ENCODE measurements around the gene RAPGEF5.

RAPGEF5 gene, protein sequence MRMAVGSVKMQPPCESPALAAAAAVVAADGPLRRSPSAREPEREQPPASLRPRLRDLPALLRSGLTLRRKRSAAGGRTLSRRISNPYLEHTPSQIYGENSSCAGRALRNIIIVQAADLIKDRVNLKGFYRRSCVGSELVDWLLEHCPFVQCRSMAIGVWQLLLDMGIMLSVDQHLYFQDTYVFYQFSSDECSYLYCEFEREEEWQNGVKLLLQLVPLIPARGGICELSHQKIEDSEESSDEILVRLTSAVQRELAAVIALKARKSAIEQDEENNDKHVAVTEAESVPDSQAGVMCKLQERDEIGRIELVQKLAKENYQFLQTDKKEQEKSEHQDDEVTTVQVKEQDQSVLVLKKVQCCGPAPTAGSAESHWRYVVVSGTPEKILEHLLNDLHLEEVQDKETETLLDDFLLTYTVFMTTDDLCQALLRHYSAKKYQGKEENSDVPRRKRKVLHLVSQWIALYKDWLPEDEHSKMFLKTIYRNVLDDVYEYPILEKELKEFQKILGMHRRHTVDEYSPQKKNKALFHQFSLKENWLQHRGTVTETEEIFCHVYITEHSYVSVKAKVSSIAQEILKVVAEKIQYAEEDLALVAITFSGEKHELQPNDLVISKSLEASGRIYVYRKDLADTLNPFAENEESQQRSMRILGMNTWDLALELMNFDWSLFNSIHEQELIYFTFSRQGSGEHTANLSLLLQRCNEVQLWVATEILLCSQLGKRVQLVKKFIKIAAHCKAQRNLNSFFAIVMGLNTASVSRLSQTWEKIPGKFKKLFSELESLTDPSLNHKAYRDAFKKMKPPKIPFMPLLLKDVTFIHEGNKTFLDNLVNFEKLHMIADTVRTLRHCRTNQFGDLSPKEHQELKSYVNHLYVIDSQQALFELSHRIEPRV

GRCh38 chr7:22356701-22357310, at the start of gene RAPGEF5:
RAPGEF5 (minus strand) TSS chr7:22357154; CDS start chr7:22357060, 94 bp downstream.
- DNase-seq (ENCODE audit: low spot score): no peak

DNA sequence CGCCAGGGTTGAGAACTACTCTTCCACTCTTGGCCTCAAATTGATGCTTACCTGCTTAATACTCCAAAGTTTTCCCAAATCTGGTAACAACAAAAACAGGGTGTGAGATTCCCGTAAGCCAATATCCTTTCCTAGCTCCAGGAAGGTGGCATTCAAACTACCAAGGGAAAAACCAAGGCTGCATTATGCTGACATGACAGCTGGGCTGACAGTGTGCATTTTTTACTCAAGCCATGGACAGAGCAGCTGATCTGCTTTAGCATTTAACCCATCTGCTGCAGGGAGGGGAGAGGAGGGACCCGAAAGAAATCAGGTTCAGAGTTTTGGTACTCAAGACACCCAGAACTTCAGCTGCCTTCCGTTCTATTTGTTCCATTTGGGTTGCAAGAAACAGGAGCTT, 49.8 kb upstream of the RAPGEF5 start:
- DNase-seq (ENCODE audit: low spot score): no peak

DNA sequence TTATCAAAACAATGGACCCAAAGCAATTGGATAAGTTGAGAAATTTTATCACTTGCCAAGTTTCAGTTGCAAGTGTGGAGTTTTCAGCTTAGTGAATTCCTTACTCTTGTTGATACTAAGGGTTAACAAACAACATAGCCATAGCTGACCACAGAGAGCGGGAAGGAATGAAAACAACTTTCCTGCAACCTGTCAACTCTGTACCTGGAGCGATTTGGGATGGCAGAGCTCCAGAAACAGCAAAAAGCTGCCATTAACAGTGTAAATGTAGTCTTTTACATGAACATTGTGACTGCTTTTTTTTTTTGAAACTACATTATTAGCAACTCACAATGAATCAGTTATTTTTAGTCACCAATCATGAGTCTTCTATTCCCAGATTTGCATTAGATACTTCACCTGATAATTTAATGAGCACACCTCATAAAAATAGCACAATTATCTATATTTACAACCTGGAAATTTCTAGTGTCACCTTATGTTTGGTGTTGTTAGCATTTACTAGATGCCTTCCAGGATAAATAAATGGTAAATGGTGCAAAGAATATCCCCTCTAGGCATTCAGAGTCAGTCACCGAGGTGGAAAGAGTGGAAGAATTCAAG, 47.6 kb upstream of the RAPGEF5 start:
- DNase-seq (ENCODE audit: low spot score): no peak

DNA sequence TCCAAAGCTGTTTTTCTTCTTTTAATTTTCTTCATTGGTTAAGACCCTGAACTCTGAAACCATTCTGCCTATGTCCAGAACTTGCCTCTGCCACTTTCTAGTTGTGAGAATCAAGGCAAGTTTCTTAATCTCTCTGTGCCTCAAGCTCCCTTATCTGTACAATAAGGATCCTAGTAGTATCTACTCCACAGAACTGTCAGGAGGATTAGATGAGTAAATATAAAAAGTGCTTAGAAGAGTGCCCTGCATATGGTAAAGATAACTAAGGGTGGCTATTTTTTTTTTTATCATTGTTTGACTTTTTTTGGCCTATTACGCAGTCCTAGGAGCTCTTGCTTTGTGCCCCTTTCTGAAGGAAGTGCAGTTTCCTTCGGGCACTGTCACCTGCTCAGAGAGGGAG, 46.4 kb upstream of the RAPGEF5 start:
- DNase-seq (ENCODE audit: low spot score): no peak

DNA sequence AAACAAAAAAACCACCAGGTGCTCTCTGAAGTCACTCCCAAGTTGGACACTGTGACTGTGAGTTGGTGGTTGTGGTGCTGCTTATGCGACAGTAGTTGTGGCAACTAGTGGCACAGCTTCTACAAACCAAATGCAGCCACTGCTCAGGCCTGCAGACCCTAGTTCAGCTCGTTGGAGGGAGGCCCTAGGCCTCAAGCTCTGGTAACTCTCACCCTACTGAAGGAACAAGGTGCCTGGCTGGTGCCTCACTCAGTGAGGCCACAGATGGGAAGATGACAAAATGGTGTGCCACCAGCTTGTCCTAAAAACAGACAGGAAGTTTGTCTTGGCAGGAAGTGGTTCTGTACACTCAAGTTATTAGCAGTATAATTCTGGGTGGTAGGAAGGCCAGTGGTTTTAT, 45.3 kb upstream of the RAPGEF5 start:
- no peak for DNase-seq (ENCODE audit: low spot score)

DNA sequence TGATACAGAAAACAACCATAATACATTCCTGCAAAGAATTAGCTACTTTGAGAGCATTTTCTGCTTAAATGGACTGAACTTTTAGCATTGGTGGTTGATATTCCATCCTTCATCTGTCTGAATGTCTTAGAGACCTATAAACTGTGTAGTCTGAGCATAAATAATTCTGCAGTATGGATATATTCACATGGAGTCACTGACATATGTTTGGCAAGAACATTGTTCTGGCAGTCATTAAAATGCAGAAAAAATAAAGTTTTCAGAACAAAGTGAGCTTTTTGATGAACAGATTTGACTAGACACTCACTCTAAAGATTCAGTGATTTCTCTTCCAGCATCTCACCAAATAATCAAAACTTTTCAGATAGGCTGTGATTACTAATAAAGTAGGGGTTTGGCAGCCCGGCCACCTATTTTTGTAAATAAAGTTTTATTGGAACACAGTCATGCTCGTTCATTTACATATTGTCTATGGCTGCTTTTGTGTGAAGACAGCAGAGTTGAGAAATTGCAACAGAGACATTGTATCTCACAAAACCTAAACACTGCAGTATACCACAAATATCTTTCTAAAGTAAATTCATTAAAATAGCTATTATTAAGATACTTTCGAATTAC, 44.1 kb upstream of the RAPGEF5 start:
- no peak for DNase-seq (ENCODE audit: low spot score)

GRCh38 chr7:22400150-22400814, 43.3 kb upstream of the RAPGEF5 start:
- no peak for DNase-seq (ENCODE audit: low spot score)

GRCh38 chr7:22399546-22399945, 42.6 kb upstream of the RAPGEF5 start:
- DNase-seq (ENCODE audit: low spot score): no peak

DNA sequence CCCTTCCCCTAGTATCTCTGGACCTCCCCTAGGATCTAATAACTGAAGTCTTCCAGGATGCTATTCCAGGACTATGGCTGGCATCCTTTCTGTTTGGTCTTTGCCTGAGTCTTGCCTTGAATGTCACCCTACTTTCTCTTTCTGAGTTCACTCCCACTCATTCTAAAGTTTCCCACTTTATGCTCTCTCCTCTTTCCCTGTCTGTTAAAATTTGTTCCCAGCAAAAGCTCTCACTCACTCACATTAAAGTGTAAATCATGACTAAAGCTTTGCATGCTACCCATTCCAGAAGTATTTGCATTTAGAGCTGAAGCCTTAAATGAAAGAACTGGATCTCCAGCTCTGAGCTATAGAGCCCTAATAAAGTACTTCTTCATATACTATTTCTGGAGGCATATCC, 42.1 kb upstream of the RAPGEF5 start:
- no peak for DNase-seq (ENCODE audit: low spot score)

DNA sequence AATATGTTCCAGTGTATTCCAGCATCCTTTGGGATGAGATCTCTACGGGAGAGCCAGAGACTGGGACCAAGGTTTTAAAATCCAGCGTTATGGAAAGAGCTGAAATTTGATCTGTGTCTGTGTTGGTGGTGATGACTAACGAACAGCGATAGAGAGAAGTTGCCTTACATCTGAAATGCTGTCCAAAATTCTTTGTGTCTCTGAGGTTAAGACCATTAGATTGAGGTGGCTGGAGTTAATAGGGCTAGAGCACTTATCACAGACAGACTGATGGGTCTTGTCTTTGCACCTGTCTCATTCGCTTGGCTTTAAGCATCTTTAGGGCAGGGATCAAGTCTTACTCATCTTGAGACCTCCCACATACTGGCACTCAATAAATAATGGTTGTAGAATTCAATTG, 41.0 kb upstream of the RAPGEF5 start:
- no peak for DNase-seq (ENCODE audit: low spot score)

DNA sequence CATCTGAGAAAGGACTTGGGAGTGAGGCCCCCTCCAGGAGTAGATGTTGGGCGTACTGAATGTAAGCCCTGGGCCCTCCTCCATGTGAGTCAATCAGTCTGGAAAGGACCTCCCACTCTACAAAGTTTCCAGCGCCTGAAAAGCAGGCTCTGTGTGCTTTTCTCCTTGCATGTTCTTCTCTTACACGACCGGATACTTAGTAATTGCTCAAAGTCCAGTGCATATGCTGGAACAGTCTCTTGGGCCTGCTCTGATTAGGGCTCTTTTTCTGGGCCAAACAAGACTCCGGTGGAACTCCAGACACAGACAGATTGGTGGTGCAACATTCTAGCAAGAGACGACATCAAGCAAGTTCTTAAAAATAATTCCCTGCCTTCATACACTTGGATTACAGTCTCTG, 38.3 kb upstream of the RAPGEF5 start:
- DNase-seq (ENCODE audit: low spot score): no peak

- DNase-seq (ENCODE audit: low spot score): no peak
Measured at GRCh38 chr7:22394739-22395138, 37.8 kb upstream of the RAPGEF5 start.

DNA sequence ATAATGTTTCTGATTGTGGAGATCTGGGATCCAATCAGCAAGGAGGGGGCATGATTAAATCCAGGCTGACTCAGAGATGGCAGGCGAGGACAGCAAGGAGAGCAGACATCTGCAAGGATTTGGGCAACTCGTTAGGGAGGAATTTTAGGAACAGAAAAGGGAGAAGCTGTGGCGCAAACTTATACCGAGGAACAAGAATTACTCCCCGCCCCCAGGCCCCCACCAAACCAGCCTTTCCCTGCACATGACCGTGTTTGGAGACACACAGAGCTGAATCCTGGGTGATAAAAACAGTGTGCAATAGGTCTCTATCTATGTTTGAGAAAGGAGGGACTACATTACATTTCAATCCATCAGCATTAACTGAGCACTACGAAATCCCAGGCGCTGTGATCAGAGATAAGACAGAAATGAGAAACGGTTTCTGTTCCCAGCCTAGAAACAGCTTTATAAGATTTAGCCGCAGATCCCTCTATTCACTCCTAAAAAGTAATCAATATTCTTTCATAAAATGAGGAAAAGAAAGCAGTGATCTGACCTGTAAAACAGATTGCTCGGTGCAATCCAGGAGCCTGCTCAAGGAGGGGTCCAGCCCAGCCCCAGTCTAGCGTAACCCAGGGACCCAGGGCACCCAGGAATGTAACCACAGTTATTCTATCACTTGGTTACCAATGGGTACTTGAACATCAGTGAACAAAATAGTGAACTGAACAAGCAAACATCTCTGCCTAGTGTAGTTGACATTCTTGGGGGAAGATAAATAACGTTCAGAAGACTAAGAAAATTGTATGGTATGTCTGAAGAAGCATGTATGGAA, 37.2 kb upstream of the RAPGEF5 start:
- DNase-seq (ENCODE audit: low spot score): no peak

GRCh38 chr7:22390516-22390915, 33.6 kb upstream of the RAPGEF5 start:
- no peak for DNase-seq (ENCODE audit: low spot score)

GRCh38 chr7:22389892-22390291, 32.9 kb upstream of the RAPGEF5 start:
- no peak for DNase-seq (ENCODE audit: low spot score)

DNA sequence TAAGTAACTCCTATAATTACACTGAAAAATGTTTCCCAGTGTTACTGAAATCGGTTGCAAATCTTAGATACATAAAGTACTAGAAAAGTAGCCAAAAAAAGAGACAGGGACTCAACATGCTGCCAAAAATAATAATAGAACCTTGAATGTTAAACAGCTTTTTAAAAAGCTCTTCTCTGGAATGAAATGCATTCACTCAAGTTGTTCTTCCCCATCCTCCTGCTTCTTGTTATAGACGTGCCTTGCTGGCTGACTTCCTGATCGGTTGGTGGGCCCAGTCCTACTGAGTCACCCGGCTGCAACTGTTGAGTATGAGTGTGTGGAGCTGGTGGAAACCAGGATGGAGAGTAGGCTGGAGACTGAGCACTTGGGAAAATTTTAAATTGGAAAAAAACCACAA, 30.6 kb upstream of the RAPGEF5 start:
- DNase-seq (ENCODE audit: low spot score): peak; percentile 27

DNA sequence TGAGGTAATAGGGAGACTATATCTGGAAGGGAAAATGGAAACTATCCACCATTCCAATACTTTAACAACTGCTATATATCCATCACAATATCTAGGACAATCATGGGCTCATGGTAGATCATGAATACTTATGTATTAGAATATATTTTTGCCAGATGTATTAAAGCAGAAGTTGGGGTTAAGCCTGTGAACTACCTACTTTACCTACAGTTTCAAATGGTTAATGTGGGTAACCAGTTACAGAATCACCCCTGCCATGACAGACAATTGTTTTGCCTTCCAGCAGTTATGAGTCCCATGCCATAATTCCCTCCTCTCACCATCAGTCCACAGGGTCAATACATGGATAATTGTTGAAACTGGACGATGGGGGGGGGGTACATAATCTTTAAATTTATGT, 29.9 kb upstream of the RAPGEF5 start:
- no peak for DNase-seq (ENCODE audit: low spot score)

DNA sequence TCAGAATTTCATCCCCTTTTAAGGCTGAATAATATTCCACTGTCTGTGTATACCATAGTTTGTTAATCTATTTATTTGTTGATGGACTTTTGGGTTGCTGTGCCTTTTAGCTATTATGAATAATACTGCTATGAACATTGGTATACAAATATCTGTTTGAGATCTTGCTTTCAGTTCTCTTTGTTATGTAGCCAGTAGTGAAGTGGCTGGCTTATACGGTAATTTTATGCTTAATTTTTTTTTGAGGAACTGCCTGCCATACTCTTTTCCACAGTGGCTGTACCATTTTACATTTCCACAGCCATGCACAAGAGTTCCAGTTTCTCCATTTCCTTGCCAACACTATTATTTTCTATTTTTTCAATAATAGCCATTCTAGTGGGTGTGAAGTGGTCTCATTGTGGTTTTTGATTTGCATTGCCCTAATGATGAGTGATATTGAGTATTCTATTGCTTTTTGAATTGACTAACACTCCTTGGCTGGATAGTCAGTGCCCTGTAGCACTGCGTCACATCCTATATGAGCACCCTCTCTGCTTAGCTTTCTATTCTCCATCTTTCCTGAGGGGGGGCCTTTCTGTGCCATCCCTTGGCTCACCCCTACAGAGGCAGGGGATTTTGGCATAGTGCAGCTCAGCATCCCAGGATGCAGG, 29.4 kb upstream of the RAPGEF5 start:
- DNase-seq (ENCODE audit: low spot score): no peak

- no peak for DNase-seq (ENCODE audit: low spot score)
Measured at GRCh38 chr7:22385326-22385725, 28.4 kb upstream of the RAPGEF5 start.

- no peak for DNase-seq (ENCODE audit: low spot score)
Measured at GRCh38 chr7:22380333-22380732, 23.4 kb upstream of the RAPGEF5 start.

All from cerebellar cortex (tissue), 1 donor.